GM21423 (cell line): ENCODE data around the gene SCN5A.
"Not testable (repeated sequence)": the region's sequence is repeated elsewhere in the genome, so short reads cannot be mapped to it uniquely, and the experiment has no call there.

Source experiments
- ATAC-seq: cut with Tn5 transposase; IDR thresholded peaks from one replicate; pipeline ENCODE4 v1.9.1; 2021; ENCODE audit warnings: mild to moderate bottlenecking, moderate library complexity; ENCODE audit not compliant: unreplicated experiment

SCN5A gene

DNA sequence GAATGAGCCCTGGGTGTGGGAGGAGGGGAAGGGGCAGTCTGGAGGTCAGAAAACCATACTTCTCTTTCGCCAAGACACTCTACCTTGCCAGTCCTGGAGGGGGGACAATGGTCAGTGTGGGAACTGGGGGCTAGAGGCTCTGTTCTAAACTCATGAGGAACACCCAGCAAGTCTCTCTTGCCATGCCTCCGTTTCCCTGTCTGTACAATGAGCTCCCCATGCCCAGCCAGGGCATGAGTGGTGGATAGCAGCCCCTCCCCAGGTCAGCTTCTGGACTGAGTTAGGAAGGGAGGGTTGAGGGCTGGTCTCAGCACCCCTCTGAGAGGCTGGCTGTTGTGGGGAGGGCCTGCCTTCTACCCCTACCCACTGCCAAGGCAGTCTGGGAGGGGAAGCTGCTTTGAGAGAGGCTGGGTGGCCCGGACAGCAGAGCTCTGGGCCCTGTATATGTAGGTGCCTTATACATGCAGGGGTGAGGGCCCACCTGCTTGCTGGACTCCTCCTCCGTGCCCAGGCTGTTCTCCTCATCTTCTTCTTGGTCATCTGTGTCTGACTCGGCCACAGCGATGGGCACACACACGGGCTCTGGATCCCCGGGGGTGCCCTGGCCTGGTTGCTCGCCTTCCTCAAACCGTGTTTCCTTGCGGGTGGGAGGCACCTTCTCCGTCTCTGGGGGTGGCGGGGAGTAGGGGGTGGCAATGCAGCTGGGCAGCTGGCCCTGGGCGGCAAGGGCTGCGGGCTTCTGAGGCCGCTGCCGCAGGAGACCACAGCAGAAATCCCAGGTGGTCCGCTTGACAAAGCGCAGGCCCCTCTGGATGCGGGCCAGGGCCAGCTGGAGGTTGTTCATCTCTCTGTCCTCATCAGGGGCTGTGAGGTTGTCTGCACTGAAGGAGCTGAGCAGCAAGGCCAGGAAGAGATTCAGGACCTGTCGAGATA, 68.8 kb downstream of the SCN5A start:
- ATAC-seq = no peak

DNA sequence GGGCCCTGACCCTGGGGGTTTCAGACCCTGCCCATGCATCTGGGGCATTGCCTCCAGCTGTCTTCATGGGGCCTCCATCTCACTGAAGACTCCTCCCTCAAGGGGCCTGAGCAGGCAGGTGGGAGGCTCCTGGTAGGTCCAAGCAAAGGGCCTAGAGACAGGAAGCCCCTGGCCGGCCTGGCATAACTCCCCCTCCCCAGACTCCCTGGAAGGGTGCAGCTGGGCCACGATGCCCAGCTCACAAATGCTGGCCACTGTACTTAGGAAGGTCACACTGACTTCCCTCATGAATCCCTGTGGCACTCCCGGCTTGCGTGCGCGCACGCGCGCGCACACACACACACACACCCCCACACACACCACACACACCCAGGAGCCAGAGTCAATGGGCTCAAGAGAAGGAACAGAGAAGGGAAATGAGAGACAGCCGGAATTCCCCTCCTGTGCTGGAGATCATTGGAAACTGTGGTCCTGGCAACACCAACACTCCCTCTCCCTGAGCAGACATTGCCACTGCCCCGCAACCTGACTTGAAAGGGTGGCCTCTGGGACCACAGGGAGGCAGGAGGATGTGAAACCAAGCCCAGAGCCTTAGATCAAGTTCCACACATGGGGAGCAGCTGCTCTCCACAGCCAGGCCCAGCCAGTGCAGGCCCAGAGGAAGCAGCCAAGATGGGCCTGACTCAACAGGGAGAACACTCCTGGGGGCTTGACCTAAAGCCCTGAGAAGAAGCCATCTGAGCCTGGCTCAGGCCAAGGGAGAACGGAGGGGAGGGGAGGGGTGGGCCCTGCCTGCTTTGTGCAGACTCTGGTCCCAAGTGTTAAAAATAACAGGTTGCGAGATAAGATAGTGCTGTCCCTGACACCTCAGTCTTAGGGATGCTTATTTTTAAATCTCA, 69.7 kb downstream of the SCN5A start:
- ATAC-seq = no peak

DNA sequence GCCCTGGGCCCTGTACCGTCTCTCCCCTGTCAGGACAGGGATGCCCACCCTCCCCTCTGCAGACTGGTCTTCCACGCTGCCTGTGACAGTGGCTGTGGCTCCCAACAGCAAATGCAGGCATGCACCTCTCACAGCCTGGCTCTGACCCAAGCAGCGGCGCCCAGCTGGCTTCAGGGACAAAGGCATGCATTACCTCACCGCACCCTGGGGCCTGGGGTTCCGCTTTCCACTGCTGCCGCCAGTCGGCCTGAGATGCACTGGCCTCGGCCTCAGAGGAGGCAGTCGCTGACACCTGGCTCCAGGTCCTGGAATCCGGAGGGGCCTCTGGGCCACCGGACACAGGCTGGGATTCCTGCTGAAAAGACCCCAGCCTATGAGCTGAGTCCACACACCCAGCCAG, 70.3 kb downstream of the SCN5A start:
- ATAC-seq = no peak

DNA sequence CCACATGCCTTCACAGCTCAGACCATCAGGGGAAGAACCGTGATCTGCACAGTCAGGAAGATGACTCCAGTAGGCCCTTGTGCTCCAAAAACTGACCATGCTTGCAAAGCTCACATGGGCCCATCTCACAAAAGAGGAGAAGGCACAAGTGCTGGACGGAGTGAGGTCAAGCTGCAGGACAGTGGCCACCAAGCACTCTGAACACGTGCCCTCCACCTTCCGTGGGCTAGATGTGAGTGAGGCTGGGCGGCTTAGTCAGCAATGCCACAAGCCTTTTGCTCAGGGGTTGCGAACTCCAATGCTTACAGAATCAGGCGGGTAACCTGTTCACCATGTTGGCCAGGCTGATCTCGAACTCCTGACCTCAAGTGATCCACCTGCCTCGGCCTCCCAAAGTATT, 70.9 kb downstream of the SCN5A start:
- ATAC-seq = no peak

DNA sequence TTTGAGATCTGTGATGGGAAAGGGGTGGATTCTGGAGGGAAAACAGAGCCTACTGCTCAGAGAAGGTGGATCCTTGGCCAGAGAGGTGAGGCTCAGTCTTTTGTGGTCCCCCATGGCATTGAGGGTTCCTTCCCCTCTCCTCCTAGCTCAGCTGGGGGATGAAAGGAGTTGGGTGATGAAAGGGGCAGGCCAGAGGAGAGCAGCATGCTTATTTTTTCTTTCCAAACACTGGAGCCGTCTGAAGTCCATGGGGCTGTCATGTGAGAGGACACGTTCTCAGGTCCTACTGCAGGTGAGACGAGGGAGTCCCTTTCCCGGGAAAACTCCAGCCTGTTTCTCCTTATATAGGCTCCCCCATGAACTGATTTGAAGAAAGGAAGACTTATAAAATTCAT, 71.4 kb downstream of the SCN5A start:
- ATAC-seq = no peak

DNA sequence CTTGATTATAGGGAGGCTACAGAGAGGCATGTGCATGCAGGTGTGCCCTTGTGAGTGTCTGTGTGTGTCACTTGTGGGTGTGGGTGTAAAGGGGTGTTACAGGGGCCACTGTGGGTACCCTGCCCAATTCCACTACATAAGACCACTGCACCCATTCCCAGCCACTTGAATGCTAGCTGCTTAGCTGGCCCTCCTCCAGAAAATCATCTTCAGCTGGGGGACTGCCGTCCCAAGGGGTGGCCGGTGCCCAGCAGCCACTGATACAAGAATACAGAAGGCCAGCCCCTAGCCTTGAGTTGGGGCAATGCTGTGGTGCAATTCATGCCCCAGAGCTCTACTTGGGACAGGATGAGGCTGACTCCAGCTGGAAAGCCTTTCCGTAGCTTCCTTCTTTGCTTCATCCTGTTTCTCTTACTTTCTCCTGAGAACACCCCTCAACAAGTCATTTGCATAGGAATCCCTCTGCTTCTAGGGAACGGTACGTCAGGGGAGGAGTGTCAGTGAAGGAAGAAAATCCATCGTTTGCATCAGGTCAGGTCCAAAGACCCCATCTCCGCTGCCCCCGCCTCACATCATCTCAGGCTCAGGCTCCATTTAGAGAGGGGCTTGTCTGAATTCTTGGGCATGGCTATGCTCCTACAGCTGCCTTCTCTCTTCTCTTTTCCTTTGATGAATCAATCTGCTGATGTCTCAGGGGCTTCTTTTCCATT, 72.0 kb downstream of the SCN5A start:
- no peak for ATAC-seq

DNA sequence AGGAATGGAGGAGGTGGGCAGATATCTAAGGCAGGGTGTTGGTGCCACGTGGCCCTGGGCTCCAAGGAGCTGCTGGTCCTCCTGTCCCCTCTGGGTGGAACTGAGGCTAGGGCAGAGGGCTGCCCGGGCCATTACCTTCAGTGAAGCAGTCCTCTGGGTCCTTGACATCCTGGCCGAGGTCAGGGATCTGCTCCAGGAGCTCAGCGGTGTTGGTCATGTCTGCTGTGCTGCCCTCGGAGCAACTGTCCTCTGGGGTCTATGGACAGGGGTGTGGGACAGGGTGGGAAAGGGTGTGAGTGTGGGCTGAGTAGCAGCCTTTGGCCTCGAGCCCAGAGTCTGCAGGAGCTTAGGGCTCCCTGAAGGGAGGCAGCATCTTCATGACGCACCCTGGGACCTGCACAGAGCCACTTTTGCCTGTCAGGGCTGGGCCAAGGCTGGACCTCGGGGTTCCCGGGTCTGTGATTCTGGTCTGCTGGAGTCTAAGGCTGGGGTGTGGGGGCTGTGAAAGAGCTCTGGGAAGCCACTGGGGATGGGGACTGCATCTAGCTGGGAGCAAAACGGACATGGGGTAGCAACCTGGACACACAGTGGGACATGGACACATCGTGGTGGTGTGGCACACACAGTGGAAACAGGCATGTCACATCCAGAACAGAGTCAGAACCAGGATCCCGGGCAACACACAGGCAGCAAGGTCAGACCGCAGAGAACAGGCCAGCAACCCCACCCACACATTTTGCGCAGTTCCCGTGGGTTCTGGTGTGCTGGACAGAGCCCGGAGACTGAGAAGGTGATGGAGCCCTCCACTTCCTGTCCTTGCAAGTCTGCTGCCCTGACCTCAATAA, 72.7 kb downstream of the SCN5A start:
- ATAC-seq = no peak

DNA sequence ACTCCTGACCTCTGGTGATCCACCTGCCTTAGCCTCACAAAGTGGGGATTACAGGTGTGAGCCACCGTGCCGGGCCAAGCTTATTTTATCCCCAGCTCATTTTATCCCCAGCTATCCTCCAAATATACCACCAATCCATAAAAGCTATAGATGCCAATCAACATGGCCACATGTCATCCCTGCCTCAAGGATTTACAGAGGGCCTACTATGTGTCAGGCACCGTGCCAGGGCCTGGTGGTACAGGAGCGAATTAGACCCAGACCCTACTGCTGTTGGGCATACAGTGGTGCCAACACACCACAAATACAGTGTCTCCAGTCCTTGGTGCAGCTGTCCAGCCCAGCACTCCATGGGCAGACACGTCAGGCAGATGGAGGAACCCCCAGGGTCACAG, 73.4 kb downstream of the SCN5A start:
- no peak for ATAC-seq

DNA sequence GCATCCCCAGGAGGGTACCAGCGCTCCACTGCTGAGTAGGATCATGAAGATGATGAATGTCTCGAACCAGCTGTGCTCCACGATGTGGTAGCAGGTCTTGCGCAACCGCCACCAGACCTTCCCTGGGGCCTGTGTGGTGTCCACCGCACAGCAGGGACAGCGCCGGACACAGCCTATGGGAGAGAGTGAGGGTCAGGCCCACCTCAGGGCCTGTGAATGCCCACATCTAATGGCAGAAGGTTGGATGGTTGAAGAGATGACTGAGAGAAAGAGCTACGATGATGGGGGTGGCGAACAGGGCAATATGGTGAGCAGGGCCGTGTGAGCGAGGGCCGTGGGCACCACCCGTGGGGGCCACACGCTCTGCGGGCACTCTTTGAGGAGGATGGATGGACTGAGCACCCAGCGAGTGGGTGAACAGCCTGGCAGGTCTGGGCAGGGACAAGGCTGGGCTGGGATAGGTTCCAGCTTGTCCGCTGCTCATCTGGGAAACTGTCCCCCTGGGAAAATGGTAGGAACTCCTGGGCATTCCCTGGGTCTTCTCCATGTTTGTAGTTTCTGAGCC, 74.1 kb downstream of the SCN5A start:
- ATAC-seq = no peak

DNA sequence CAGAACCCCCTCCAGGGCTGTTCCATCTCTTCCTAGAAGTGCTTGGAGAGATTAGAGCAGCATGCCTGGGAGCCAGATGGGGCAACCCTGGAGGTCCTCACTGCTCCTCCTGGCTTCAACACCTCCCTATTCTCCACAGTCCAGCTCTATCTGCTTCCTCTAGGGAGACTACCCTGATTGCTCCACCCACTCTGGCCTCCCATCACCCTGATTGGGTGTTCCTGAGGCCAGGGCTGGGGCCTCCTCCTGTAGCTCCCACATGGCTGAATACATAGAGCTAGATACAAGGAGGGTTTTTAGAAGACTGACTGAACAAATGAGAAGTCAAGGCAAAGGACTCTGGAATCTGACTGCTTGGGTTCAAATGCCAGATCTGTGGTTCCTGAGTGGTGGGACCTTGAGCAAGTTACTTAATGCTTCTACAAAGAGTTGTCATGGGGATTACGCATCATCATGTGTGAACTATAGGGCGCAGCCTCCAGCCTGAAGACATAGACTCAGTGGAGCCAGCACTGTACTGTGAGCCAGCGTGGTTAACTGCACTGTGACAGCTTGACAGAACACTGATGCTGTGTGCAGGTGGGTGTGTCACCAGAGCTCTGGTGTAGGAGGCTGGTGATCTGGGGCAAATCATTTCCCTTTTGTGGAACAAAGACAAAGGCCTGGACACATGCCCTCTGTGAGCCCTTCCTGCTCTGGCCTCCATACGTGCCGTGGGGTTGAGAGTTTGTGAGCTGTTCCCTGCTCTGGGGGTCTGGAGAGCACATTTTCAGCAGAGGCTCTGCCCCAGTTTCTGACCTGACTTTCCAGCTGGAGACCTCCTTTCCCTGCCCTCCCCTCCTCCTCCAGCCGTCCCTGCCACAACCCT, 74.8 kb downstream of the SCN5A start:
- ATAC-seq = no peak

DNA sequence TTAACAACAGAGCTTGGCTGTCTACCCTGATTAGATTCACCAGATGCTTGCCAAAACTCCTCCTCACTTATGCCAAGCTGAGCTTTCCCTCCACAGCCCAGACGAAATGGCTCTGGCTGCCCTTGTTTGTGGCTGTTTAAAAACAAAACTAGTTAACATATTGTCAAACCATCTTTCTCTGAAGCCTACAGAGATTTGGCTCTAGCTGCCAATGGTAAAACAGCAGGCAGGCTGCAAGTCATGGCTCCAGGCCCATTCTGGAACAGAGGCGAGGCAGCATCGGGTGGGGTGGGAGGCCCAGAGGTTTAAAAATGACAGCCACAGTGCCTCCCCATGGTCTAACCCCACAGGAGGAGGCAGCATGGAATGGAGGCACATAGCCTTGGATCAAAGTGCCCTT, 75.9 kb downstream of the SCN5A start:
- no peak for ATAC-seq

DNA sequence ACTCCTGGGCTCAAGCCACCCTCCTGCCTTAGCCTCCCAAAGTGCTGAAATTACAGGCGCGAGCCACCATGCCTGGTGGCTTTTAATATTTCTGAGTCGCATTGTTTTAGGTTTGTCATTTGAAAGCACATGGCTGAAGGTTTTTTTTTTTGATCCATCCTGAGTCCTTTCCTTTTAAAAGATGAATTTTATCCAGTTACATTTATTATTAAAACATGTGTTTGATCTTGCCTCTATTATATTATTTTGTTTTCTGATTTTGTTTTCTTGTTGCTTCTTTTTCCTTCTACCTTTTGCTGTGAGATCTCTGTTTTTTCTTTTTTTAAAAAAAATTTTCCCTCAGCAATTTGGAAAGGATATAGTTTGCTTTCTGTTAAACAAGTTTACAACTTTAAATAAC, 76.4 kb downstream of the SCN5A start:
- ATAC-seq = no peak

DNA sequence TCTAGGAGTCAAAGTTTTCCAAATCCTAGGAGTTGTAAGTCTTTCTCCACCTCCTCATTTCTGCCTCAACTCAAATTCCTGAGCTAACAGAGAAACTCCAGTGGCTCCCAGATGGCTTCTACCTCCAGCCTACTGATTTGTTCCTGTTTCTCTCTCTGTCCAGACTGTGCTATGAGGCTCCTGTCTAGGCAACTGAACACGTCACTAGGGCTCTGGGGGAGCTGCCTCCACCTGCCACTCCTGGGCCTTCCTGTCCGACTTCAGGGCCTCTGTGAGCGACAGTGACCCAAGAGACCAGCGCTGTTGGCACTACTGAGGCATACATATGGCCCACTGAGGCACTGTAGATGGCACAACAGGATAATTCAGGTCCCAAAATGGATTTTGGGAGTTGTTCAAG, 82.0 kb downstream of the SCN5A start:
- no peak for ATAC-seq

DNA sequence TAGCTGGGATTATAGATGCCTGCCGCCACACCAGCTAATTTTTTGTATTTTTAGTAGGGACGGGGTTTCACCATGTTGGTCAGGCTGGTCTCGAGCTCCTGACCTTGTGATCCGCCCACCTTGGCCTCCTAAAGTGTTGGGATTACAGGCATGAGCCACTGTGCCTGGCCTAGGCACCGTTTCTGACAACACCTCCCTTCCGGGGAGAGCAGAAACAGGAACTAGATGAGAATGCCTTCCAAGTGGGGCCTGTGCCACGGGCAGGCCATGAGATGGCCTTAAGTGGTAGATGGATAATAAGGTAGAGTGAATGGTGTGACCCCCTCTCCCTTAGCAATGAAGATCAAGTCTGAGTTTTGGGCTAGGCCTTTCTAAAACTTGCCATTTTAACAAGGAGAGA, 82.7 kb downstream of the SCN5A start:
- ATAC-seq = not testable (repeated sequence)

DNA sequence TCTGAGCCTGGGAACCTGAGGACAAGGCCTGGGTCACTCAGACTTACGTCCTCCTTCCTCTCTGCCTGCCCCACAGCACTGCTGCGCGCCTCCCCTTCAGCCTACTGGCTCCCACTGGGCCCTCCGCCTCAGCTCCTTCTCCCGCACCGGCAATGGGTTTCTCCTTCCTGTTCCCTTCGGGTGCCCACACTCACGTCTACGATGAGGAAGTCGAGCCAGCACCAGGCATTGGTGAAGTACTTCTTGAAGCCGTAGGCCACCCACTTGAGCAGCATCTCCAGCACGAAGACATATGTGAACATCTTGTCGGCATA, 83.3 kb downstream of the SCN5A start:
- no peak for ATAC-seq

DNA sequence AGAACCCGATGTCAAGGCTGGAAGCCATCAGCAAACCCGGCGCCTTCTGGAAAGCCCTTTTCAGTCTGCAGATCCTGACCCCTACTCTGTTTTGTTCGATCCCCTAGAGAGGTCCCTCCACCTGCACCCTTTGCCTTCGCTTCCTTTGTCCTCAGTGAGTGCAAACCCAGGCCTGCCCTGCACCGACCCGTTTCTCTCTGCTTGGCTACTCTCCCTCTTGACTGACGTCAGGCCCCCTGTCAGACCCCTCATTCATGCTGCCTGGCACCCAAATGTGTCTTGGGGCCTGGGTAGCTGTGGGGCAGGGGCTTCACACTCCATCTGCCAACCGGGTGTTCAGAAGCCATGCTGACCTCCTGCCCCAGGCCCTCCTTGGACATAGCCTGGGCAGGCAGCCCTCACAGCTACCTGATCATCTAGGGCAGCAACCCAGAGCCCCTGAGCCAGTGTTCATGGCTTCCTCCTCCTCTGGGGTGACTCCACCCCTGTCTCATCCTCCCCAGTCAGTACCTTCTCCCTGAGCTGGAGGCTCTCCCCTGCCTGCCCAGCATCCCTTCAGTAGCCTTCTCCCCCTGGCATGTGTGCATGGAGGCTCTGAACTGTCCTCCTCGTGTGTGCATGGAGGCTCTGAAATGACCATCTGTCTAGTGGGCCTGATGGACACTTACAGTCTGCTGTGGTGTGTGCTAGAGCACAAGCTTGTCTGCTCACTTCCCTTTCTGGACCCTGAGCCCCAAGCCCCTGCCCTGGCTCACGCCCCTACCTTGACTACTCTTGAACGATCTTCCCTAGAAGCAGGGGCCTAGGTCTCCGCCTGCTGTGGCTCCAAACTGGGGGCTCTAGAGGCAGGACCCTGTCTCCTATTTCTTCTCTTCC, 83.9 kb downstream of the SCN5A start:
- ATAC-seq = no peak

DNA sequence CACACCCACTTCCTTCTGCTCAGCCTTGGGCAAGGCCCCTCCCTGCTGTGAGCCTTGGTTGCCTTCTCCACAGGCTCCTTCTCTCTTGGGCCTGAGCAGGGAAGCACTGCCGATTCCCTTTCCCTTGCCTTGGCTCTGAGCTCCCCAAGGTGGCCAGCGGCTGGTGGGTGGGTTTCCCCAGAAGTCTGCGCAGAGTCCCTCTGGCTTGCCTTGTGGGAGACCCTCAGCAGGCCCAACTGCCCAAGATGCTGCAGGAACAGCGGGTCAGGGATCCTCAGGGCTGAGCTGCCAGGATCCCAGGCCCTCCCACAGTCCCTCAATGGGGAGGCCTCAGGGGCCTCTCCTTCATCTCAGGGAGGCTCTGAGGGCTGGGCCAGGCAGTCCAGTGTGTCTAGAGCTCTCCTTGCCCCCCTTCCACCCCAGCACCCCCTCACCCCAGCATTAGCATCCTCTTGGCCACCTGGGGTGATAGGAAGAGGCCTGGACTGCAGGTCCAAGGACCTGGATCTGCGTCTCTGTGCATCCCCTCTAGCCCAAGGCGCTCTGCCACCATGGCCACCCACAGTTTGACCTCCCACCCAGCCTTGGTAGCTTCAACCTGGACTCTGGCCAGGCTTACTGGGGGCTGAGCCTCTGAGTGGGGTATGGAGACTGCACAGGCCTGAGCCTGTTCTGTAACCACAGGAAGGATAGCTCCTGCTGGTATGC, 84.7 kb downstream of the SCN5A start:
- ATAC-seq = no peak

DNA sequence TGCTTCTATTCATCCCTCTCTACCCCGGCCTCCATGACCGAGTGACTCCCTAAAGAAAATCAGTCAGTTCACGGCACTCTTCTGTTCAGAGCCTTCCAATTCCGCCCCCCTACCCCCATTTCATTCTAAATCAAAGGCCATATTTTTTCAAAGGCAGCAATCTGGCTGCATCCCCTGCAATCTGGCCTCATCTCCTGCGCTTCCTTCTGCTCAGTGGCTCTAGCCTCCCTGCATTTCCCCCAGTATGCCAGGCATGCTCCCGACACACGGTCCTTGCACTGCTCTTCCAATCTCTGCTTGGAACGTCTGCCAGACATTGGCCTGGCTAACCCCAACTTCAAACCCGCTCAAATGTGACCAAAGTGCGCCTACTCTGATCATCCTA, 85.6 kb downstream of the SCN5A start:
- no peak for ATAC-seq
